HEK293 (cell line): ENCODE data around the gene SAFB.

Experiments used
- EGR2 ChIP-seq: fragments of 450-650 bp; formaldehyde crosslinking; IDR thresholded peaks from 2 replicates; pipeline ENCODE4 v1.5.1; 2016; ENCODE audit warnings: low read depth, missing biosample characterization, missing genetic modification characterization
- KLF10 ChIP-seq: fragments of 450-650 bp; IDR thresholded peaks from 2 replicates; pipeline ENCODE4 v1.5.1; 2018; ENCODE audit warnings: missing biosample characterization, mild to moderate bottlenecking, missing genetic modification characterization
- KLF16 ChIP-seq: fragments of 450-650 bp; formaldehyde crosslinking; IDR thresholded peaks from 2 replicates; pipeline ENCODE4 v1.5.1; 2017; ENCODE audit warnings: missing biosample characterization, missing genetic modification characterization
- KLF8 ChIP-seq: fragments of 450-650 bp; formaldehyde crosslinking; IDR thresholded peaks from 2 replicates; pipeline ENCODE4 v1.5.1; 2016; ENCODE audit warnings: missing biosample characterization, missing genetic modification characterization
- SP3 ChIP-seq: fragments of 450-650 bp; formaldehyde crosslinking; IDR thresholded peaks from 2 replicates; pipeline ENCODE4 v1.5.1; 2016; ENCODE audit warnings: missing biosample characterization, missing genetic modification characterization
- ZBTB20 ChIP-seq: fragments of 450-650 bp; formaldehyde crosslinking; IDR thresholded peaks from 2 replicates; pipeline ENCODE4 v1.5.1; 2016; ENCODE audit warnings: missing biosample characterization, missing genetic modification characterization
- ZBTB48 ChIP-seq: fragments of 450-650 bp; formaldehyde crosslinking; IDR thresholded peaks from 2 replicates; pipeline ENCODE4 v1.5.1; 2016; ENCODE audit warnings: missing biosample characterization, missing genetic modification characterization
- ZBTB7A ChIP-seq: fragments of 450-650 bp; formaldehyde crosslinking; IDR thresholded peaks from 2 replicates; pipeline ENCODE4 v1.5.1; 2016; ENCODE audit warnings: low read depth, missing biosample characterization, missing genetic modification characterization
- ZEB2 ChIP-seq: fragments of 450-650 bp; formaldehyde crosslinking; IDR thresholded peaks from 2 replicates; pipeline ENCODE4 v1.5.1; 2016; ENCODE audit warnings: missing biosample characterization, missing genetic modification characterization
- ZNF2 ChIP-seq: fragments of 450-650 bp; formaldehyde crosslinking; IDR thresholded peaks from 2 replicates; pipeline ENCODE4 v1.5.1; 2016; ENCODE audit warnings: missing biosample characterization, missing genetic modification characterization
- ZNF221 ChIP-seq: fragments of 450-650 bp; formaldehyde crosslinking; IDR thresholded peaks from 2 replicates; pipeline ENCODE4 v1.5.1; 2017; ENCODE audit warnings: missing biosample characterization, missing genetic modification characterization, borderline replicate concordance
- ZNF292 ChIP-seq: fragments of 450-650 bp; formaldehyde crosslinking; IDR thresholded peaks from 2 replicates; pipeline ENCODE4 v1.5.1; 2016; ENCODE audit warnings: low read depth, missing biosample characterization, missing genetic modification characterization, borderline replicate concordance
- ZNF324 ChIP-seq: fragments of 450-650 bp; formaldehyde crosslinking; IDR thresholded peaks from 2 replicates; pipeline ENCODE4 v1.5.1; 2016; ENCODE audit warnings: missing biosample characterization, missing genetic modification characterization
- ZNF76 ChIP-seq: fragments of 450-650 bp; formaldehyde crosslinking; IDR thresholded peaks from 2 replicates; pipeline ENCODE4; 2016; ENCODE audit warnings: low read depth, missing biosample characterization, missing genetic modification characterization, borderline replicate concordance
- ZXDB ChIP-seq: fragments of 450-650 bp; formaldehyde crosslinking; IDR thresholded peaks from 2 replicates; pipeline ENCODE4 v1.5.1; 2016; ENCODE audit warnings: missing biosample characterization, missing genetic modification characterization
- TF ChIP-seq, protein P1 (sequence below): fragments of 450-650 bp; formaldehyde crosslinking; IDR thresholded peaks from 2 replicates; pipeline ENCODE4 v1.5.1; 2016; ENCODE audit warnings: missing biosample characterization, missing genetic modification characterization
- TF ChIP-seq, protein P2 (sequence below): fragments of 450-650 bp; formaldehyde crosslinking; IDR thresholded peaks from 2 replicates; pipeline ENCODE4 v1.5.1; 2016; ENCODE audit warnings: missing biosample characterization, missing genetic modification characterization
- TF ChIP-seq, protein P3 (sequence below): fragments of 450-650 bp; formaldehyde crosslinking; IDR thresholded peaks from 2 replicates; pipeline ENCODE4 v1.5.1; 2016; ENCODE audit warnings: missing biosample characterization, missing genetic modification characterization
- TF ChIP-seq, protein P4 (sequence below): fragments of 450-650 bp; formaldehyde crosslinking; conservative IDR thresholded peaks from 2 replicates; pipeline ENCODE4 v1.5.1; 2016; ENCODE audit warnings: low read depth, missing biosample characterization, missing genetic modification characterization
- TF ChIP-seq, protein P5 (sequence below): fragments of 450-650 bp; formaldehyde crosslinking; IDR thresholded peaks from 2 replicates; pipeline ENCODE4 v1.5.1; 2017; ENCODE audit warnings: missing biosample characterization, missing genetic modification characterization
- TF ChIP-seq, protein P6 (sequence below): fragments of 450-650 bp; formaldehyde crosslinking; IDR thresholded peaks from 2 replicates; pipeline ENCODE4 v1.5.1; 2016; ENCODE audit warnings: missing biosample characterization, missing genetic modification characterization

SAFB gene

DNA sequence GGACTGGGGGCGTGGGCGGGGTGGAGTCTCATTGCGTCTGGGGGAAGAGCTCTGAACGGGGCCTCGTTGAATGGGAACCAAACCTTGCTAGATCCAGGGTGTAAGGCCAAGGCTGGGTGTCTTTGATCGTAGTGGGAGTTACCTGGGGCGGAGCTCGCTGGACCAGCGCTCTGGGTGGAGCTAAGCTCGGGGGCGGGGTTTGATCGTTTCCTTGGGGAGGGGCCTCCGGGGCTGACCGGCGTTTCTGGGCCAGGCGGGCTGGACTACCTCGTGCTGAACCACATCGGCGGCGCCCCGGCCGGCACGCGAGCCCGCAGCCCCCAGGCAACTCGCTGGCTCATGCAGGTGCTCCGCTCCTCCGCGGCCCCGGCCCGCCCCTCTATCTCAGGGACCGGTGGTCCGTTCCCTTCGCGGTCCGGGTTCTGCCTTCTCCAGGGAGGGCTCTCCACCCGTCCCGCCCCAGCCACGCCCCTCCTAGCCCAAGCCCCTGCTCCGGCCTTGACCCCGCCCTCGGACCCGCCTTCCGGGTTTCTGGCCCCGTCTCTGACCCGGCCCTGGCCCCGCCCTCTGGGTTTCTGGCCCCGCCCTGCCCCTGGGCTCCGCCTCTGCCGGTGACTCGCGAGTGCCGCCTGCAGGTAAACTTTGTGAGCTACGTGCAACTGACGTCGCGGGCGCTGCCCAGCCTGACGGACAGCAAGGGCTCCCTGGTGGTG lies 63.9 kb downstream of the SAFB start (continued):
- TF ChIP-seq, protein P1, sequence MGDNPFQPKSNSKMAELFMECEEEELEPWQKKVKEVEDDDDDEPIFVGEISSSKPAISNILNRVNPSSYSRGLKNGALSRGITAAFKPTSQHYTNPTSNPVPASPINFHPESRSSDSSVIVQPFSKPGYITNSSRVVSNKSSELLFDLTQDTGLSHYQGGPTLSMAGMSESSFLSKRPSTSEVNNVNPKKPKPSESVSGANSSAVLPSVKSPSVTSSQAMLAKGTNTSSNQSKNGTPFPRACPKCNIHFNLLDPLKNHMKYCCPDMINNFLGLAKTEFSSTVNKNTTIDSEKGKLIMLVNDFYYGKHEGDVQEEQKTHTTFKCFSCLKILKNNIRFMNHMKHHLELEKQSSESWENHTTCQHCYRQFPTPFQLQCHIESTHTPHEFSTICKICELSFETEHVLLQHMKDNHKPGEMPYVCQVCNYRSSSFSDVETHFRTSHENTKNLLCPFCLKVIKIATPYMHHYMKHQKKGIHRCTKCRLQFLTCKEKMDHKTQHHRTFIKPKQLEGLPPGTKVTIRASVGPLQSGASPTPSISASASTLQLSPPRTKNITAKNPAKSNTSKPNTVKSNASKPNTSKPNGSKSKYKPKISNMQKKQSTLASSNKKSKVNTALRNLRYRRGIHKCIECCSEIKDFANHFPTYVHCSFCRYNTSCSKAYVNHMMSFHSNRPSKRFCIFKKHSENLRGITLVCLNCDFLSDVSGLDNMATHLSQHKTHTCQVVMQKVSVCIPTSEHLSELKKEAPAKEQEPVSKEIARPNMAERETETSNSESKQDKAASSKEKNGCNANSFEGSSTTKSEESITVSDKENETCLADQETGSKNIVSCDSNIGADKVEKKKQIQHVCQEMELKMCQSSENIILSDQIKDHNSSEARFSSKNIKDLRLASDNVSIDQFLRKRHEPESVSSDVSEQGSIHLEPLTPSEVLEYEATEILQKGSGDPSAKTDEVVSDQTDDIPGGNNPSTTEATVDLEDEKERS (tag by site-specific recombination): no peak
- TF ChIP-seq, protein P2, sequence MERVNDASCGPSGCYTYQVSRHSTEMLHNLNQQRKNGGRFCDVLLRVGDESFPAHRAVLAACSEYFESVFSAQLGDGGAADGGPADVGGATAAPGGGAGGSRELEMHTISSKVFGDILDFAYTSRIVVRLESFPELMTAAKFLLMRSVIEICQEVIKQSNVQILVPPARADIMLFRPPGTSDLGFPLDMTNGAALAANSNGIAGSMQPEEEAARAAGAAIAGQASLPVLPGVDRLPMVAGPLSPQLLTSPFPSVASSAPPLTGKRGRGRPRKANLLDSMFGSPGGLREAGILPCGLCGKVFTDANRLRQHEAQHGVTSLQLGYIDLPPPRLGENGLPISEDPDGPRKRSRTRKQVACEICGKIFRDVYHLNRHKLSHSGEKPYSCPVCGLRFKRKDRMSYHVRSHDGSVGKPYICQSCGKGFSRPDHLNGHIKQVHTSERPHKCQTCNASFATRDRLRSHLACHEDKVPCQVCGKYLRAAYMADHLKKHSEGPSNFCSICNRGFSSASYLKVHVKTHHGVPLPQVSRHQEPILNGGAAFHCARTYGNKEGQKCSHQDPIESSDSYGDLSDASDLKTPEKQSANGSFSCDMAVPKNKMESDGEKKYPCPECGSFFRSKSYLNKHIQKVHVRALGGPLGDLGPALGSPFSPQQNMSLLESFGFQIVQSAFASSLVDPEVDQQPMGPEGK (tag by site-specific recombination): peak; percentile 86
- TF ChIP-seq ZBTB48 (tag by site-specific recombination) (peak; percentile 59; the same call in 1 of the 2 replicates), ZNF221 (peak; percentile 22; the same call in 1 of the 2 replicates), KLF16 (tag by site-specific recombination) (0 out of 2 replicates have a peak, but pooled peaks have one; percentile 68), KLF8 (tag by site-specific recombination) (peak; percentile 99), KLF10 (tag by site-specific recombination) (peak; percentile 94), ZEB2 (tag by site-specific recombination) (peak; percentile 65; the same call in 1 of the 2 replicates), ZNF76 (tag by site-specific recombination) (peak; percentile 51; the same call in 1 of the 2 replicates), SP3 (tag by site-specific recombination) (peak; percentile 97), EGR2 (peak; percentile 8; the same call in 1 of the 2 replicates), ZBTB20 (tag by site-specific recombination) (no peak), ZNF2 (0 out of 2 replicates have a peak, but pooled peaks have one; percentile 34), ZNF324 (tag by site-specific recombination) (0 out of 2 replicates have a peak, but pooled peaks have one; percentile 21), ZNF292 (no peak), ZXDB (tag by site-specific recombination) (peak; percentile 93), ZBTB7A (tag by site-specific recombination) (peak; percentile 69; the same call in 1 of the 2 replicates)
- TF ChIP-seq, protein P3, sequence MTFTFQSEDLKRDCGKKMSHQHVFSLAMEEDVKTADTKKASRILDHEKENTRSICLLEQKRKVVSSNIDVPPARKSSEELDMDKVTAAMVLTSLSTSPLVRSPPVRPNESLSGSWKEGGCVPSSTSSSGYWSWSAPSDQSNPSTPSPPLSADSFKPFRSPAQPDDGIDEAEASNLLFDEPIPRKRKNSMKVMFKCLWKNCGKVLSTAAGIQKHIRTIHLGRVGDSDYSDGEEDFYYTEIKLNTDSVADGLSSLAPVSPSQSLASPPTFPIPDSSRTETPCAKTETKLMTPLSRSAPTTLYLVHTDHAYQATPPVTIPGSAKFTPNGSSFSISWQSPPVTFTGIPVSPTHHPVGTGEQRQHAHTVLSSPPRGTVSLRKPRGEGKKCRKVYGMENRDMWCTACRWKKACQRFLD: 0 out of 2 replicates have a peak, but pooled peaks have one; percentile 40
- TF ChIP-seq, protein P4, sequence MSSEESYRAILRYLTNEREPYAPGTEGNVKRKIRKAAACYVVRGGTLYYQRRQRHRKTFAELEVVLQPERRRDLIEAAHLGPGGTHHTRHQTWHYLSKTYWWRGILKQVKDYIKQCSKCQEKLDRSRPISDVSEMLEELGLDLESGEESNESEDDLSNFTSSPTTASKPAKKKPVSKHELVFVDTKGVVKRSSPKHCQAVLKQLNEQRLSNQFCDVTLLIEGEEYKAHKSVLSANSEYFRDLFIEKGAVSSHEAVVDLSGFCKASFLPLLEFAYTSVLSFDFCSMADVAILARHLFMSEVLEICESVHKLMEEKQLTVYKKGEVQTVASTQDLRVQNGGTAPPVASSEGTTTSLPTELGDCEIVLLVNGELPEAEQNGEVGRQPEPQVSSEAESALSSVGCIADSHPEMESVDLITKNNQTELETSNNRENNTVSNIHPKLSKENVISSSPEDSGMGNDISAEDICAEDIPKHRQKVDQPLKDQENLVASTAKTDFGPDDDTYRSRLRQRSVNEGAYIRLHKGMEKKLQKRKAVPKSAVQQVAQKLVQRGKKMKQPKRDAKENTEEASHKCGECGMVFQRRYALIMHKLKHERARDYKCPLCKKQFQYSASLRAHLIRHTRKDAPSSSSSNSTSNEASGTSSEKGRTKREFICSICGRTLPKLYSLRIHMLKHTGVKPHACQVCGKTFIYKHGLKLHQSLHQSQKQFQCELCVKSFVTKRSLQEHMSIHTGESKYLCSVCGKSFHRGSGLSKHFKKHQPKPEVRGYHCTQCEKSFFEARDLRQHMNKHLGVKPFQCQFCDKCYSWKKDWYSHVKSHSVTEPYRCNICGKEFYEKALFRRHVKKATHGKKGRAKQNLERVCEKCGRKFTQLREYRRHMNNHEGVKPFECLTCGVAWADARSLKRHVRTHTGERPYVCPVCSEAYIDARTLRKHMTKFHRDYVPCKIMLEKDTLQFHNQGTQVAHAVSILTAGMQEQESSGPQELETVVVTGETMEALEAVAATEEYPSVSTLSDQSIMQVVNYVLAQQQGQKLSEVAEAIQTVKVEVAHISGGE (tag by site-specific recombination): peak; percentile 97
- TF ChIP-seq, protein P5, sequence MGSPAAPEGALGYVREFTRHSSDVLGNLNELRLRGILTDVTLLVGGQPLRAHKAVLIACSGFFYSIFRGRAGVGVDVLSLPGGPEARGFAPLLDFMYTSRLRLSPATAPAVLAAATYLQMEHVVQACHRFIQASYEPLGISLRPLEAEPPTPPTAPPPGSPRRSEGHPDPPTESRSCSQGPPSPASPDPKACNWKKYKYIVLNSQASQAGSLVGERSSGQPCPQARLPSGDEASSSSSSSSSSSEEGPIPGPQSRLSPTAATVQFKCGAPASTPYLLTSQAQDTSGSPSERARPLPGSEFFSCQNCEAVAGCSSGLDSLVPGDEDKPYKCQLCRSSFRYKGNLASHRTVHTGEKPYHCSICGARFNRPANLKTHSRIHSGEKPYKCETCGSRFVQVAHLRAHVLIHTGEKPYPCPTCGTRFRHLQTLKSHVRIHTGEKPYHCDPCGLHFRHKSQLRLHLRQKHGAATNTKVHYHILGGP: no peak
- TF ChIP-seq, protein P6, sequence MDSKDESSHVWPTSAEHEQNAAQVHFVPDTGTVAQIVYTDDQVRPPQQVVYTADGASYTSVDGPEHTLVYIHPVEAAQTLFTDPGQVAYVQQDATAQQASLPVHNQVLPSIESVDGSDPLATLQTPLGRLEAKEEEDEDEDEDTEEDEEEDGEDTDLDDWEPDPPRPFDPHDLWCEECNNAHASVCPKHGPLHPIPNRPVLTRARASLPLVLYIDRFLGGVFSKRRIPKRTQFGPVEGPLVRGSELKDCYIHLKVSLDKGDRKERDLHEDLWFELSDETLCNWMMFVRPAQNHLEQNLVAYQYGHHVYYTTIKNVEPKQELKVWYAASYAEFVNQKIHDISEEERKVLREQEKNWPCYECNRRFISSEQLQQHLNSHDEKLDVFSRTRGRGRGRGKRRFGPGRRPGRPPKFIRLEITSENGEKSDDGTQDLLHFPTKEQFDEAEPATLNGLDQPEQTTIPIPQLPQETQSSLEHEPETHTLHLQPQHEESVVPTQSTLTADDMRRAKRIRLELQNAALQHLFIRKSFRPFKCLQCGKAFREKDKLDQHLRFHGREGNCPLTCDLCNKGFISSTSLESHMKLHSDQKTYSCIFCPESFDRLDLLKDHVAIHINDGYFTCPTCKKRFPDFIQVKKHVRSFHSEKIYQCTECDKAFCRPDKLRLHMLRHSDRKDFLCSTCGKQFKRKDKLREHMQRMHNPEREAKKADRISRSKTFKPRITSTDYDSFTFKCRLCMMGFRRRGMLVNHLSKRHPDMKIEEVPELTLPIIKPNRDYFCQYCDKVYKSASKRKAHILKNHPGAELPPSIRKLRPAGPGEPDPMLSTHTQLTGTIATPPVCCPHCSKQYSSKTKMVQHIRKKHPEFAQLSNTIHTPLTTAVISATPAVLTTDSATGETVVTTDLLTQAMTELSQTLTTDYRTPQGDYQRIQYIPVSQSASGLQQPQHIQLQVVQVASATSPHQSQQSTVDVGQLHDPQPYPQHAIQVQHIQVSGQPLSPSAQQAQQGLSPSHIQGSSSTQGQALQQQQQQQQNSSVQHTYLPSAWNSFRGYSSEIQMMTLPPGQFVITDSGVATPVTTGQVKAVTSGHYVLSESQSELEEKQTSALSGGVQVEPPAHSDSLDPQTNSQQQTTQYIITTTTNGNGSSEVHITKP: peak; percentile 95
